NCI-H82 (cell line): ENCODE measurements around the gene ABCA13.
A peak's percentile ranks its signal among the peaks of the same experiment; 100 is the strongest.
"Not testable (repeated sequence)": the region's sequence is repeated elsewhere in the genome, so short reads cannot be mapped to it uniquely, and the experiment has no call there.

ENCODE experiments used
- DNase-seq: peaks from one replicate; lab custom pipeline; 2025; lab: John Stamatoyannopoulos, UW

ABCA13 gene

GRCh38 chr7:48176356-48176893 is 5.2 kb downstream of the ABCA13 start:
- DNase-seq: no peak

DNA sequence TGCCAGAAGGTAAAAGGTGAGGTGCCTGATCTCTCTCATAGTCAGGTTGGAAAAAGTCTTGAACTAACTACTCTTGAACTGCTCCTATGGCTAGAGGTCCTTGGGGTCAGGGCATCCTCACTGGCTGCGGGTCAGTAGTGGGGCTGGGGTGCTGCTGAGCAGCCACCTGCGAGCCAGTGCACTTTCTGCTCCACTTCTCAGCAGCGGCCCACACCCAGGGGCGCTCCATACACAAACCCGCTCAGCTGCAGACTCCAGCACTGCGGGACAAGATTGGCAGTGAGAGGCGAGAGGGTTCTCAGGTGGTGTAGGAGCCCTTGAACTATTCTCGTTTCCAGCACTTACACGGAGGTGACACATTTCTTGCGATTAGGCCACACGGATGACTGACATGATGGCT is 6.0 kb downstream of the ABCA13 start:
- no peak for DNase-seq

DNA sequence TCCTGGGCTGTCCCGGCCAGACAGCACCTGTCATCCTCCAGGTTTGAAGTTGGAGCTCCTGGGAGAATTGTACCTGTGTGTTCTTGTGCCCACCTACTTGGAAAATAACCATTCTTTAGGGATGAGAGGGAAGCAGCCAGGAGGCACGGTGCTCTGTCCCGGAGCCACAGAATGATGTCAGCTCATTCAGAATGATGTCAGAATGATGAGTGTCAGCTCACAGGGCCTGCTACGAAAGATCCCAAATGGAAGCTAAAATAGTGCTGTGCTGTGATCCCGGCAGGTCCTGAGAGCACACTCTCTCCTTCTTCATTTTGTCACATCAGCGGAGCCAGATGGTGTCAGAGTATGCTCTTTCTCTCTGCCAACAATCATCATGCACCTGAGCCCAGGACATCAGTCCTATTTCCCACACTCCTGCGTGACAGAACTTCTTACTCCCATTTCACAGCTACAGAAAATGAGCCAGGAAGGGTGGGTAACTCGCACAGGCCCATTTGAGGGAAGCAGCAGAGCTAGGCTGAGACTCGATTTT is 8.3 kb downstream of the ABCA13 start:
- DNase-seq: no peak

- DNase-seq: no peak
Measured at GRCh38 chr7:48180981-48181380, 9.7 kb downstream of the ABCA13 start.

DNA sequence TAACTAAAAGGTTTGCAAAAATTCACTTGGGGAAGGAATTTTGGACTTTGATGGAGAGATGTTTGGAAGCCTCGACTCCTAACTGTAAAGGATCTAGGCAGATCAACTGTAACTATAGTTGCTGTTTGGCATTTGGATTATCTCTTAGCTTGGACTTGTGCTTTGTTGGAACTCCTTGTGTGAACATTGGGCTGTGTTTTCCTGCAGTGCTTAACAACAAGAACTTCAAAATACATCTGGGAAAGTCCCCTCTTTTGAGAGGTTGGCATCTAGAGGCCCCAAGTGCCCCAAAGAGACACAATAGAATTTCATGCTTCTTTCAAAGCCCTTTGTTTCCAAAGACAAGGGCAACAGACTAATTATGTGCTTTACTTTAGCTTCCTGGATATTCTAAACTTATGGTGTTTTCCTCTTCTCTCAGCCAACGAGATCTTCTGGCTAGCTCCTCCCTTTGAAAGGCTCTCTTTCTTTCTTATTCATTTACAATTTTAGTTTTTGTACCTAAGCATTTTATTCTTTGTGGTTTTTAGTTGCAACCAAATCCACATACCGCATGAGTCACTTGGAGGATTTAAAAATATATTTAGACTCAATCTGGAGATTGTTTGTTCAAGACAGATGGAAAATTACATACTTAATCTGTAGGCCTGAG is 11.6 kb downstream of the ABCA13 start:
- DNase-seq: no peak

DNA sequence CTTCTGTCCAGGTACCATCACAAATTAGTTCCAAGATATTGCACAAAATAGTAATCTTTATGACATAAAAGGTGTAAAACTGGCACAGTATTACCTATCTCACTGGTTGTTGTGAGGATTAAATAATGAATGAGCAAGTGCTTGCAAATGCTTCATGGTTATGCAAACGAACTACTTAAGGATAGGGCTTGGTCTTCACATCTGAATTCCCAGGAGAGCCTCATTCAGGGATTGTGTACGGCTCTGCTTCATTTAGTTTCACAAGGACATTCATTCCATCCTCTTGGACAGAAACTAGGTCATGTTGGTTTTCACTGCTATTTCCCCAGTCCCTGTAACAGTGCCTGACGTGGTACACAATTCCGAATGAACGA is 12.1 kb downstream of the ABCA13 start:
- DNase-seq: peak; percentile 15

- no peak for DNase-seq
Measured at GRCh38 chr7:48183965-48184364, 12.7 kb downstream of the ABCA13 start.

DNA sequence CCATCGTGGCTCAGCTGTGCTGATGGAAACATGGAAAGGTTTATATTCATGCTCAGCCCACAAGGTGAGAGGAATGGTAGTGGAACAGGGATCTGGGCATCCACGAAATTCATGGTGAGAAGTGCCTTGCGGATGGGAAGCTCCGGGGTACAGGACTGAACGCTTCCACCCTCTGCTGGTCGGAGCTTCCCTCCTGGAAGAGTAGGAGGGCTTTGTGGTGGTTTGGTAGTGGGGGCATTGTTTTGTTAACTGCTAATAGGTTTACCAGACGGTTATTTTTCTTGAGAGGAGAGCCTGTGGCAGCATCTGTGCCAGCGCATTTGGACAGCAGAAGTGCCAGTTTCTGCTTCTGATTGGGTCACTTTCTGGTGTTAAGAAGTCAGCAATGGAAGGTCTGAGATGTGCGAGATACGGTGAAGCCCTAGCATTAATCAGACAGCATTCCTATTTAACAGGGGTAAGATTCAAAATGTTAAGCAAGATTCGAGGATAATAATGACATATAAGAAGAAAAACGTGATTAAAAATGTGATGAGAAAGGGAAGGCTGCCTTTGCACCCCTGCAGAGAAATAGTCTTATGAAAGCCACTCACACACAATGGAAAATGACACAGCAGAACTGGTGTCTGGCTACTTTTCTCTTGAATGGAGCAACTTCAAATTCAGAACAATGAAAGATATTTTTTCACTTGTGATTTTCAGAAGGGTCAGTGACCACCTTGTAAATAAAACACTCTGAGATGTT is 17.7 kb downstream of the ABCA13 start:
- DNase-seq: peak; percentile 15

- no peak for DNase-seq
Measured at GRCh38 chr7:48192996-48193395, 21.7 kb downstream of the ABCA13 start.

- no peak for DNase-seq
Measured at GRCh38 chr7:48193421-48193820, 22.2 kb downstream of the ABCA13 start.

DNA sequence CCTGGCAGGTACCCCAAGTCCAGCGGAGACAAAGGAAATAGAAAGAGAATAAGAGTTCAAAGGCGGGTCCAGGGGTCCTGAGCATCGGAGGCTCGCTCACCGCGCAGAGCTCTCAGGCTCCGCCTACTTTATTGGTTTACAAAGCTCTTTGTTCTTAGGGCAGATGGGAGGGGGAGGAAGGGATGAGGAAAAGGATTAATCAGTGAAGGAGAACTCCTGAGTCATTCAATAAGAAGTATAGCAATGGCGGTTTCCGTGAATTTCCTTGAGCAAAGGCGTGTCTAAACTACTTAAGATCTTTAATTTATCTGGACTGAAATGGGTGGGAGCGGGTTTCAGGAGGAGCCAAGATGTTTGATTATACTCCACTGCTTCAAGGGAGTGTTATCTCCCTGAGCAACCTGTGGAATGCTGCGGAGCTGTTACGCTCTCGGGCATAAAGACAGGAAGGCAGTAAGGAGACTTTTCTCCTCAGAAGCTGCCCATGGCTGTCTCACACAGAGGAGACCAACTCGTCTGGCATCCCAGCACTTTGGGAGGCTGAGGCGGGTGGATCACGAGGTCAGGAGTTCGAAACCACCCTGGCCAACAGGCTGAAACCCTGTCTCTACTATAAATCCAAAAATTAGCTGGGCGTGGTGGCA is 29.8 kb downstream of the ABCA13 start:
- peak; percentile 76 for DNase-seq

DNA sequence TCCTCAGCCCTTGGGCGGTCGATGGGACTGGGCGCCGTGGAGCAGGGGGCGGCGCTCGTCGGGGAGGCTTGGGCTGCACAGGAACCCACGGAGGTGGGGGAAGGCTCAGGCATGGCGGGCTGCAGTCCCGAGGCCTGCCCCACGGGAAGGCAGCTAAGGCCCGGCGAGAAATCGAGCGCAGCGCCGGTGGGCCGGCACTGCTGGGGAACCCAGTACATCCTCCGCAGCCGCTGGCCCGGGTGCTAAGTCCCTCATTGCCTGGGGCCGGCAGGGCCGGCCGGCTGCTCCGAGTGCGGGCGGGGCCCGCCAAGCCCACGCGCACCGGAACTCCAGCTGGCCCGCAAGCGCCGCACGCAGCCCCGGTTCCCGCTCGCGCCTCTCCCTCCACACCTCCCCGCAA is 31.7 kb downstream of the ABCA13 start:
- DNase-seq: not testable (repeated sequence)

DNA sequence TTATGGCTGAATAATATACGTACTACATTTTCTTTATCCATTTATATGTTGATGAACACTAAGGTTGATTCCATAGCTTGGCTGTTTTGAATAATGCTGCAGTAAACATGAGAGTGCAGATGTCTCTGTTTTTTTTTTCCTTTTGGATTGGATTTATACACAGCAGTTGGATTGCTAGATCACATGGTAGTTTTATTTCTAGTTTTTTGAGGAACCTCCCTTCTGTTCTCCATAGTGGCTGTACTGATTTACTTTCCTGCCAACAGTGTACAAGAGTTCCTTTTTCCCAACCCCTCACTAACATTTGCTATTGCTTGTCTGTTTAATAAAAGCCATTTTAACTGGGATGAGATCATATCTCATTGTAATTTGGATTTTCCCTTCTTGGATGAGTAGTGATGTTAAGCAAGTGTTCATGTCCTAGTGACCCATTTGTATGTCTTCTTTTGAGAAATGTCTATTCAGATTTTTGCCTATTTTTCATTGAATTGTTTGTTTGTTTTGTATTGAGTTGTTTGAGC is 36.0 kb downstream of the ABCA13 start:
- no peak for DNase-seq

DNA sequence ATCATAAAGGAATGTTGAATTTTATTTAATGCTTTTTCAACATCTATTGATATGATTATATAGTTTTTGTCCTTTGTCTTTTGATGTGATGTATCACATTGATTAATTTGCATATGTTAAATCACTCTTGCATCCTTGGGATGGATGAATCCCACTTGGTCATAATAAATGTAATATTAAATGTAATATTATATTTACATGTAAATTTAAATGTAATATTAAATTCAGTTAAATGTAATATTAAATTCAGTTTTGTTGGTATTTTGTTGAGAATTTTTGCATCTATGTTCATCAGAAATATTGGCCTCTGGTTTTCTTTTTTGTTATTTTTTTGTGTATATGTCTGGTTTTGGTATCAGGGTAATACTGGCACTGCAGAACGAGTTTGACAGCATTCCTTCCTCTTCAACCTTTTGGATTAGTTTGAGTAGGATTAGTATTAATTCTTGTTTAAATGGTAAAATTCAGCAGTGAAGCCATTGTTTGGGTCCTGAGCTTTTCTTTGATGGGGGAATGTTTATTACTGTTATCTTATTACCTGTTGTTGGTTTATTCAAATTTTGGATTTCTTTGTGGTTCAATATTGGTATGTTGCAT is 37.8 kb downstream of the ABCA13 start:
- DNase-seq: no peak

DNA sequence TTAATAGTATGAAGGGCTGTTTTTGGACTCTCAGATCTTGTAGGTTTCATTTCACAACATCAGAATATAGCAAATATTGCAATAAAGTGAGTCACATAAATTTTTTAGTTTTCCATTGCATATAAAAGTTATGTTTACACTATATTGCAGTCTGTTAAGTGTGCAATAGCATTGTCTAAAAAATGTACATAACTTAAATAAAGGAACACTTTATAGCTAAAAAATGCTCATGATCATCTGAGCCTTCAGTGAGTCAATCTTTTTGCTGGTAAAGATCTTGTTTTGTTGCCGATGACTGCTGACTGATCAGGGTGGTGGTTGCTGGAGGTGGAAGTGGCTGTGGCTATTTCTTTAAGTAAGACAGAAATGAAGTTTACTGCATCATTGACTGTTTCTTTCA is 42.0 kb downstream of the ABCA13 start:
- no peak for DNase-seq

DNA sequence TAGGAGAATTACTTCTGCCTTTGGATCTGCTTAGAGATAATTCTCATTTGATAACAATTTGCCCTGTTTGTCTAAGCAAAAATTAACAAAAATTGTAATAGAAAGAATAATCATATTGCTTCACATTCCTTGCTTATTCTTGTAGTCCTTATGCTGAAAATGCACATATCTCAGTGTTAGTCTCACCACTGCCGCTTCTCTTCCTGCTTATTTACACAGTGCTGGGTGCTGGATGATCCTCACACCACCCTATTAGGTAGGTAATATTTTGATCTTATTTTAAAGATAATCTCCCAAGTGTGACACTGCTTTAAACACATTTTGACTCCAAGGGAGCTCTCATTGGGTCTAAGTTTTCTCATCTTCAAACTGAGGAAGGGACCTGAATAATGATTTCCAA is 46.0 kb downstream of the ABCA13 start:
- no peak for DNase-seq

GRCh38 chr7:48217753-48218152 is 46.5 kb downstream of the ABCA13 start:
- DNase-seq: peak; percentile 38

DNA sequence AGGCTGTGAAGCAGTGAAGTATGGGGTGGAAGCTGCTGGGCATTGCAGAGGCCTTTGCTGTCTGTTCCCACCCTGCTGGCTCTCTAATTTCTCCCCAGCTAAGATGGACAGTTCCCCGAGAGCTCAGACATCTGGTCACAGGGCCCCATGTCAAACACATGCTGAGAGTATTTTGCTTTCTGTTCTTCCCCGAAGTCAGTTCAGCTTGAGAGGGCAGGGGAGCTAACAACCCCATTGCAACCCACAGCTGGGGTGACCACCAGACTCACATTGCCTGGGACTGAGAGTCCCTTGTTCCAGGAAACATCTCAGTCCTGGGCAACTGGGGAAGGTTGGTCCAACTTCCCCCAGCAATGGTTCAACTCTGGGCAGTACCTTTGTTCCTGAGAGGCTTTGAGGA is 52.8 kb downstream of the ABCA13 start:
- DNase-seq: no peak

- DNase-seq: no peak
Measured at GRCh38 chr7:48225101-48225500, 53.8 kb downstream of the ABCA13 start.

- DNase-seq: no peak
Measured at GRCh38 chr7:48237354-48237753, 66.1 kb downstream of the ABCA13 start.

- DNase-seq: no peak
Measured at GRCh38 chr7:48242846-48243245, 71.6 kb downstream of the ABCA13 start.

- no peak for DNase-seq
Measured at GRCh38 chr7:48244864-48245271, 73.6 kb downstream of the ABCA13 start.
